SH-SY5Y (cell line): Measurements from ENCODE around the gene NPM1.

ENCODE experiments used
- GATA2 ChIP-seq: IDR thresholded peaks from 2 replicates; pipeline ENCODE4 v1.6.1; 2011; ENCODE audit warnings: mild to moderate bottlenecking, low read depth, low read length
- GATA3 ChIP-seq: IDR thresholded peaks from 2 replicates; pipeline ENCODE4 v1.6.1; 2011; ENCODE audit warnings: low read depth, mild to moderate bottlenecking, low read length, moderate library complexity

GRCh38 chr5:171431251-171431777 lies 43.7 kb downstream of the NPM1 start:
- no peak for TF ChIP-seq GATA2
- no peak for TF ChIP-seq GATA3
